Hepatocyte (in vitro differentiated cells): ENCODE measurements around the gene ZNF835. TPM values are rescaled to one million over a fixed set of nuclear protein-coding genes. Genes with fewer than 3 reads are reported as not detected.

Experiments used
- DNase-seq: peaks from one replicate; pipeline ENCODE4 v3.0.0-alpha.2; 2016; ENCODE audit warnings: low spot score
- H2AFZ ChIP-seq: fragments of 200-600 bp; sonication (generic); 2 replicates; pipeline ENCODE4 v1.6.0; 2016; ENCODE audit warnings: antibody characterized with exemption, mild to moderate bottlenecking
- H3K27ac ChIP-seq: fragments of 200-600 bp; sonication (generic); 2 replicates; pipeline ENCODE4 v1.5.1; 2016; ENCODE audit warnings: mild to moderate bottlenecking
- H3K27me3 ChIP-seq: fragments of 200-600 bp; sonication (generic); 2 replicates; pipeline ENCODE4 v1.6.1; 2016
- H3K36me3 ChIP-seq: fragments of 200-600 bp; sonication (generic); replicated peaks from 2 replicates; pipeline ENCODE4 v1.5.1; 2016; ENCODE audit warnings: low read depth; ENCODE audit not compliant: insufficient read depth
- H3K4me1 ChIP-seq: fragments of 200-600 bp; sonication (generic); 2 replicates; pipeline ENCODE4 v1.5.1; 2016; ENCODE audit warnings: mild to moderate bottlenecking, moderate library complexity; ENCODE audit not compliant: insufficient read depth
- H3K4me2 ChIP-seq: fragments of 200-600 bp; sonication (generic); 2 replicates; pipeline ENCODE4 v1.6.0; 2016
- H3K4me3 ChIP-seq: fragments of 200-600 bp; sonication (generic); 2 replicates; pipeline ENCODE4 v1.5.1; 2016; ENCODE audit warnings: mild to moderate bottlenecking
- H3K79me2 ChIP-seq: fragments of 200-600 bp; sonication (generic); 2 replicates; pipeline ENCODE4 v1.6.0; 2017; ENCODE audit warnings: mild to moderate bottlenecking
- H3K9me2 ChIP-seq: fragments of 200-600 bp; sonication (generic); replicated peaks from 2 replicates; pipeline ENCODE4 v1.6.0; 2017; ENCODE audit warnings: mild to moderate bottlenecking; ENCODE audit not compliant: insufficient read depth
- H3K9me3 ChIP-seq: fragments of 200-600 bp; sonication (generic); 2 replicates; pipeline ENCODE4 v1.5.1; 2016; ENCODE audit warnings: low read depth, mild to moderate bottlenecking
- H4K20me1 ChIP-seq: fragments of 200-600 bp; sonication (generic); 2 replicates; pipeline ENCODE4 v1.6.0; 2016; ENCODE audit warnings: mild to moderate bottlenecking; ENCODE audit not compliant: insufficient read depth, poor library complexity, severe bottlenecking
- EZH2 ChIP-seq: fragments of 200-600 bp; sonication (generic); IDR thresholded peaks from 2 replicates; pipeline ENCODE4 v1.6.1; 2016; ENCODE audit warnings: antibody characterized with exemption, mild to moderate bottlenecking, borderline replicate concordance
- EZH2phosphoT487 ChIP-seq: fragments of 200-600 bp; sonication (generic); IDR thresholded peaks from one replicate; pipeline ENCODE4 v1.6.1; 2018; ENCODE audit warnings: antibody characterized with exemption, mild to moderate bottlenecking, low read depth, moderate library complexity; ENCODE audit not compliant: unreplicated experiment, severe bottlenecking
- WGBS: methylation state at CpG from one replicate; pipeline ENCODE4 v1.1.6; 2016; ENCODE audit warnings: low lambda C conversion rate; ENCODE audit errors: missing lambda C conversion rate; 5-methylcytosine and 5-hydroxymethylcytosine counted together
- polyA plus RNA-seq: library from polyadenylated mRNA; unstranded; fragments of >200 nt; fragmentation: Nextera tagmentation; extraction: Ambion mirVana; gene quantifications from 2 replicates; pipeline ENCODE4 v1.2.1, GENCODE V29; 2016
- total RNA-seq: library from RNA; depleted of rRNA; stranded (reverse); fragments of >200 nt; gene quantifications from 2 replicates; pipeline ENCODE4 v1.2.3, GENCODE V29; 2014
- TF ChIP-seq, protein P1 (sequence below): fragments of 200-600 bp; sonication (generic); IDR thresholded peaks from 2 replicates; pipeline ENCODE4 v1.5.1; 2016; ENCODE audit warnings: antibody characterized with exemption, mild to moderate bottlenecking; ENCODE audit not compliant: poor library complexity

ZNF835 gene
- total and polyA plus RNA-seq, 2 experiments from 2014 or later: not detected

DNA sequence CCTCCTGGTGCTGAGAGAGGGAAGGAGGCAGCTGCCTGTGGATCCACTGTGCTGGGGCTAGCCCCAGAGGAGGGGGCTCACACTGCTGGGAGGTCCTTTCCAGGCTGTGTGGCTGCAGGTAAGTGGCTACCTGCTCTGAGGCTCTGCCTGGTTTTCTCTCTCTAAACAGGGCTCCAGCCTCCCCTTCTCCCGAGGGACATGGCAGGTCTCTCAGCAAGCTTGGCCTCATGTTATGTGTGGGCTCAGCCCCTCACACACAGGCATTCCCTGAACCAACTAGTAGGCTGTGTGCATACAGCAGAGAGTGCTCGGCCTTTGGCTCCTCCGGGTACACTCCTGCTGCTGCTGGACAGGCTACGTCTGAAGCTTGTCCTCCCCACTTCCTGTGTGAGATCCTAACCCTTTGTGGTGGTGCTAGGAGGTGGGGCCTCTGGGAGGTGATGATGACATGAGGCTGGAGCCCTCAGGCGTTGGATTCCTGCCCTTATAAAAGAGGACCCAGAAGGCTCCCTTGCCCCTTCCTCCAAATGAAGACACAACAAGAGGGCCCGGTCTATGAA lies 4.2 kb downstream of the ZNF835 start:
- no peak for TF ChIP-seq EZH2
- H3K9me2 ChIP-seq: no peaks in the 10 kb centered on the region
- H3K4me1 ChIP-seq: no peaks in the 10 kb centered on the region
- no peak overlapping the region for H3K4me2 ChIP-seq
- no peaks in the 10 kb centered on the region for H4K20me1 ChIP-seq
- H3K79me2 ChIP-seq: no peaks in the 10 kb centered on the region
- H3K27me3 ChIP-seq: no peaks in the 10 kb centered on the region
- no peak for DNase-seq
- peaks cover 3% of the 10 kb centered on the region for H3K9me3 ChIP-seq
- H3K4me3 ChIP-seq: no peak overlapping the region
- H2AFZ ChIP-seq: no peak overlapping the region
- no peak overlapping the region for H3K27ac ChIP-seq
- 71% methylated on average over 6 of the region's 6 CpGs for WGBS
- H3K36me3 ChIP-seq: no peaks in the 10 kb centered on the region

DNA sequence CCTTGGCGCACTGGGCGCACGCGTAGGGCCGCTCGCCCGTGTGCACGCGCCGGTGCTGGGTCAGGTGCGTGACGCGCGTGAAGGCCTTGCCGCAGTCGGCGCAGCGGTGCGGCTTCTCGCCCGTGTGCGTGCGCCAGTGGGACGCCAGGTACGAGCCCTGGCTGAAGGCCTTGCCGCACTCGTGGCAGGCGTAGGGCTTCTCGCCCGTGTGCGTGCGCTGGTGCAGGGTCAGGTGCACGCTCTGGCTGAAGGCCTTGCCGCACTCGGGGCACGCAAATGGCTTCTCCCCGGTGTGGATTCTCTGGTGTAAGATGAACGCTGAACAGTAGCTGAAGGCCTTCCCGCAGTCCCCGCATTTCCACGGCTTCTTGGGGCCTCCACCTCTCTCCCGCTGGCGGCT lies 7.0 kb downstream of the ZNF835 start:
- no peaks in the 10 kb centered on the region for H3K4me1 ChIP-seq
- no peak overlapping the region for H3K27ac ChIP-seq
- H3K9me3 ChIP-seq: peaks cover 3% of the 10 kb centered on the region
- no peaks in the 10 kb centered on the region for H3K79me2 ChIP-seq
- TF ChIP-seq, protein P1, sequence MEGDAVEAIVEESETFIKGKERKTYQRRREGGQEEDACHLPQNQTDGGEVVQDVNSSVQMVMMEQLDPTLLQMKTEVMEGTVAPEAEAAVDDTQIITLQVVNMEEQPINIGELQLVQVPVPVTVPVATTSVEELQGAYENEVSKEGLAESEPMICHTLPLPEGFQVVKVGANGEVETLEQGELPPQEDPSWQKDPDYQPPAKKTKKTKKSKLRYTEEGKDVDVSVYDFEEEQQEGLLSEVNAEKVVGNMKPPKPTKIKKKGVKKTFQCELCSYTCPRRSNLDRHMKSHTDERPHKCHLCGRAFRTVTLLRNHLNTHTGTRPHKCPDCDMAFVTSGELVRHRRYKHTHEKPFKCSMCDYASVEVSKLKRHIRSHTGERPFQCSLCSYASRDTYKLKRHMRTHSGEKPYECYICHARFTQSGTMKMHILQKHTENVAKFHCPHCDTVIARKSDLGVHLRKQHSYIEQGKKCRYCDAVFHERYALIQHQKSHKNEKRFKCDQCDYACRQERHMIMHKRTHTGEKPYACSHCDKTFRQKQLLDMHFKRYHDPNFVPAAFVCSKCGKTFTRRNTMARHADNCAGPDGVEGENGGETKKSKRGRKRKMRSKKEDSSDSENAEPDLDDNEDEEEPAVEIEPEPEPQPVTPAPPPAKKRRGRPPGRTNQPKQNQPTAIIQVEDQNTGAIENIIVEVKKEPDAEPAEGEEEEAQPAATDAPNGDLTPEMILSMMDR: no peak
- TF ChIP-seq EZH2phosphoT487 (no peak), EZH2 (no peak)
- no peak overlapping the region for H2AFZ ChIP-seq
- no peaks in the 10 kb centered on the region for H3K9me2 ChIP-seq
- WGBS: 95% methylated on average over 40 of the region's 43 CpGs
- no peak overlapping the region for H3K4me3 ChIP-seq
- no peaks in the 10 kb centered on the region for H3K36me3 ChIP-seq
- H3K4me2 ChIP-seq: no peak overlapping the region
- DNase-seq: no peak
- no peaks in the 10 kb centered on the region for H4K20me1 ChIP-seq
- H3K27me3 ChIP-seq: no peaks in the 10 kb centered on the region

DNA sequence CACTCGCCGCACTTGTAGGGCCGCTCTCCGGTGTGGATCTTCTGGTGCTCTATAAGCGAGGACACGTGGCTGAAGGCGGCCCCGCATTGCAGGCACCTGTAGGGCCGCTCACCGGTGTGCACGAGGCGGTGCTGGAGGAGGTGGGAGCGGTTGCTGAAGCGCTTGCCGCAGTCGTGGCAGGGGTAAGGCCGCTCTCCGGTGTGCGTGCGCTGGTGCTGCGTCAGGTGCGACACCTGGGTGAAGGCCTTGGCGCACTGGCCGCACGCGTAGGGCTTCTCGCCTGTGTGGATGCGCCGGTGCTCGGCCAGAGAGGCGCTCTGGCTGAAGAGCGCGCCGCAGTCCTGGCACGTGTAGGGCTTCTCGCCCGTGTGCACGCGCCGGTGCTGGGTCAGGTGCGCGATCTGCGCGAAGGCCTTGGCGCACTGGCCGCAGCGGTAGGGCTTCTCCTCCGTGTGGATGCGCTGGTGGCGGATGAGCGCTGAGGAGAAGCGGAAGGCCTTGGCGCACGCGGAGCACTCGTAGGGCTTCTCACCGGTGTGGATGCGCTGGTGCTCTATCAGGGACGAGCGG lies 7.5 kb downstream of the ZNF835 start:
- Histone ChIP-seq H3K27ac (no peak overlapping the region), H3K4me1 (no peaks in the 10 kb centered on the region), H3K9me2 (no peaks in the 10 kb centered on the region), H3K9me3 (peaks cover 3% of the 10 kb centered on the region), H3K27me3 (no peaks in the 10 kb centered on the region), H3K79me2 (no peaks in the 10 kb centered on the region), H3K36me3 (no peaks in the 10 kb centered on the region), H4K20me1 (no peaks in the 10 kb centered on the region), H3K4me3 (no peak overlapping the region), H3K4me2 (no peak overlapping the region), H2AFZ (no peak overlapping the region)
- TF ChIP-seq, protein P1: no peak
- TF ChIP-seq EZH2phosphoT487: no peak
- no peak for TF ChIP-seq EZH2
- WGBS: 95% methylated on average over 47 of the region's 60 CpGs
- no peak for DNase-seq

DNA sequence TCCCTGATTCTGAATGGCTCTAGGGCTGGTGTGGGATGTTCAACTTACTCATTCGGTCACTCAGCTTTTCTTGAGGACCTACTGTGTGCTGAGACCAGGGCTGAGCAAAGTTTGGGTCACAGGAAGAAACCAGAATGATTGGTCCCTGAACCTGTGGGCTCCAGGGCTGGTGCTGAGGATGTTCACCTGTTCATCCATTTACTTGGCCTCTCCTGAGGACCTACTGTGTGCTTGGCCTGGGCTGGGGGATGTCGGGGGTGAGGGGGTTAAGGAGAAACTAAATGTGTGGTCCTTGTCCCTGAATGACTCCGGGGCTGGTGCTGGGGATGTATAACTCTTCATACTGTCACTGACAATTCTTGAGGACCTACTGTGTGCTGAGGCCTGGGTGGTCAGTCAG lies 10.3 kb downstream of the ZNF835 start:
- TF ChIP-seq EZH2 (no peak), EZH2phosphoT487 (no peak)
- TF ChIP-seq, protein P1: no peak
- H3K9me3 ChIP-seq: peaks cover 3% of the 10 kb centered on the region
- no peaks in the 10 kb centered on the region for H3K9me2 ChIP-seq
- H3K4me1 ChIP-seq: no peaks in the 10 kb centered on the region
- H3K4me2 ChIP-seq: no peak overlapping the region
- H3K27me3 ChIP-seq: no peaks in the 10 kb centered on the region
- DNase-seq: no peak
- no peak overlapping the region for H3K4me3 ChIP-seq
- H3K27ac ChIP-seq: no peak overlapping the region
- H3K79me2 ChIP-seq: no peaks in the 10 kb centered on the region
- no peaks in the 10 kb centered on the region for H3K36me3 ChIP-seq
- no peak overlapping the region for H2AFZ ChIP-seq
- no peaks in the 10 kb centered on the region for H4K20me1 ChIP-seq
- 81% methylated on average over 3 of the region's 3 CpGs for WGBS
